HG02840 (cell line): ENCODE measurements around the gene CPED1.
"Not testable (repeated sequence)": the region's sequence is repeated elsewhere in the genome, so short reads cannot be mapped to it uniquely, and the experiment has no call there.

ENCODE experiments used
- ATAC-seq: cut with Tn5 transposase; IDR thresholded peaks from one replicate; pipeline ENCODE4 v1.9.1; 2021; ENCODE audit warnings: mild to moderate bottlenecking, moderate library complexity, moderate number of reproducible peaks; ENCODE audit not compliant: unreplicated experiment, low FRiP score

Gene CPED1

GRCh38 chr7:121301446-121302213 is 313.1 kb downstream of the CPED1 start:
- no peak for ATAC-seq

- ATAC-seq = peak; percentile 93
These were observed 313.8 kb downstream of the CPED1 start for GRCh38 chr7:121302214-121302745.

GRCh38 chr7:121303422-121304101 is 315.1 kb downstream of the CPED1 start:
- ATAC-seq = no peak

GRCh38 chr7:121304102-121304658 is 315.7 kb downstream of the CPED1 start:
- no peak for ATAC-seq

- ATAC-seq = no peak
These were observed 316.6 kb downstream of the CPED1 start for GRCh38 chr7:121305109-121305508.

- ATAC-seq = no peak
These were observed 318.1 kb downstream of the CPED1 start for GRCh38 chr7:121306565-121306964.

GRCh38 chr7:121307021-121307574 is 318.6 kb downstream of the CPED1 start:
- ATAC-seq = no peak

- ATAC-seq = peak; percentile 6
These were observed 324.8 kb downstream of the CPED1 start for GRCh38 chr7:121313220-121313792.

- ATAC-seq = peak; percentile 89
These were observed 325.5 kb downstream of the CPED1 start for GRCh38 chr7:121313793-121314676.

- ATAC-seq = not testable (repeated sequence)
These were observed 326.7 kb downstream of the CPED1 start for GRCh38 chr7:121315170-121315569.

- ATAC-seq = no peak
These were observed 333.9 kb downstream of the CPED1 start for GRCh38 chr7:121322460-121322859.

- ATAC-seq = no peak
These were observed 335.2 kb downstream of the CPED1 start for GRCh38 chr7:121323515-121324302.

GRCh38 chr7:121327671-121328070 is 339.2 kb downstream of the CPED1 start:
- ATAC-seq = no peak

- ATAC-seq = no peak
These were observed 340.1 kb downstream of the CPED1 start, which contains the start of gene WNT16 for GRCh38 chr7:121328508-121329190. Gene WNT16, plus strand, starts transcription at chr7:121329000. Its CDS starts 293 bp downstream, at chr7:121329293.

- no peak for ATAC-seq
These were observed 340.9 kb downstream of the CPED1 start for GRCh38 chr7:121329191-121330052.

- no peak for ATAC-seq
These were observed 341.7 kb downstream of the CPED1 start for GRCh38 chr7:121330053-121330833.

GRCh38 chr7:121331048-121331447 is 342.5 kb downstream of the CPED1 start:
- no peak for ATAC-seq
